ENCODE data around the gene CCDC57. TPM values are rescaled to one million over a fixed set of nuclear protein-coding genes. Genes with fewer than 3 reads are reported as not detected.

CCDC57 gene
- total RNA-seq, 1 donor from 2014 or later = 3.4 TPM

DNA sequence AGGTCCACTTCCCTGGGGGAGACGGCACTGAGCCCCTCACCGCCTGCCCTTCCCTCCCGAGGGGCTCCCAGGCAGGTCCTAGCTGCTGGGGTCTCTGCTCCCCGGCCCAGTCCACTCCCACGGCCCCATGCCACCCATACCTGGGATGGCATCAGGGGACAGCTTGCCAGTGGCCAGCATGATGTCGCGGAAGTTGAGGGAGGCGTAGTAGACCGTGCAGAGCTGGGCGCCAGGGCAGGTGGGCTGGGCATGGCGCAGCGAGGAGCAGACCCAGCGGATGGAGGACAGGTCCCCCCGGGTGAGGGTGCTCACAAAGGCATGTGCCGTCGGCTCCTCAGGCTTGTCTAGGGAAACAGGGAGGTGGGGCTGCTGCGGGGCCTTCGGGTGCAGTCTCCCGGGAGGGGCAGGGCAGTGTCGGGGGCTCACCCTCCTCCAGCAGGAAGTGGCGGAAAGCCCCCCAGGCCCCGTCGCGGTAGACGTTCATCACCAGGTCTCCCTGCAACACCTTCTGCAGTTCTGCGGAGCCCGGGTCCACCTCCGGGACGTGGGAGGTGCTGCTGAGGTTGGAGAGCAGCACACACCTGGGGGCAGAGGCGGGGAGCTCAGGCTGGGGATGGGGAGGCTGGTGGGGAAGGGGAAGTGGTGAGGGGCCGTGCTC is 128.1 kb downstream of the CCDC57 start:
- no peak for DNase-seq (ENCODE audit: low read depth in 2 of 2)

DNA sequence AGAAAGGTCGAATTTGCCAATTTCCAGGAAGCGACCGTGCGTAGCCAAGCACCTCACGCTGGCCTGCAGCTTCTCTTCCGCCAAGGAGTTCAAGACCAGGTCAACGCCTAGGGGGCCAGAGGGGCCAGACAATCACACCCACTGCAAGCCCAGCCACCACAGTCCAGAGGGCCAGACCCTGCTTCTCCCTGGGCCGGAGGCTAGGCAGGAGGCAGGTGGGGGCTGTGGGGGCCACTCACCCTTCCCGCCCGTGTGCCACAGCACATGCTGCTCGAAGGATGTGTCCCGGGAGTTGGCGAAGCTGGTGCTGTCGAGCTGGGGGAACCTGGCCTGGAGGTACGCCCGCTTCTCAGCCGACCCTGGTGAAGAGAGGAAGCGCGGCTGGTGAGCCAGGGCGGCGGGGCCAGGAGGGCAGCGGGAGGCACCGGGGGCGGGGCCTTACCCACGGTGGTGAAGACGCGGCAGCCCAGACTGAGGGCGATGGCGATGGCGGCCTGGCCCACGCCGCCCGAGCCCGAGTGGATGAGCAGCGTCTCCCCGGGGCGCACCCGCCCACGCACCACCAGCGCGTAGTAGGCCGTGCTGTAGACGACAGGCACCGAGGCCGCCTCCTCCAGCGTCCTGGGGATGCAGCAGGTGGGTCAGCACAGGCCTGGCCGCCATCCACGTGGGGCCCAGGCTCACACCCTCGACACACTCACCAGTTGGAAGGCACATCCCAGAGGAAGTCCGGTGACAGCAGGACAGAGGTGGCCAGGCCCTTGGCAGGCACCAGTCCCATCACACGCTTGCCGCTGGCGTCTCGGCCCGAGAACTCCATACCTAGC is 128.9 kb downstream of the CCDC57 start:
- DNase-seq (ENCODE audit: low read depth in 2 of 2) = no peak

DNA sequence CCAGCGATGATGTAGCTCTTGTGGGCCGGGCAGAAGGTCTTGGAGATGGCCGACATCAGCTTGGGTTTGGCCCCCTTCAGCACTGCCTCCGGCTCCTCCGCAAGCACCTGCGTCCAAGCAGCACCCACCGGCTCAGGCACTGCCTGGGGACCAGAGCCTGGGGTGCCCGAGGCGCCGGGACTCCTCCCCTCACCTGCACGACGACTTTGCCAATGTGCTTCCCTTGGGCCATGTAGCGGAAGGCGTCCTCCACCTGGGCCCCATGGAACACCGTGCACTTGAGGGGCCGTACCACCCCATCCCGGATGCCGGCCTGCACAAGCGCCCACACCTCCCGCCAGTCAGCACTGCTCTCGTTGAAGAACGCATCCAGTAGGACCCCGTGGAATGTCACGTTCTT is 129.6 kb downstream of the CCDC57 start:
- DNase-seq (ENCODE audit: low read depth in 2 of 2) = no peak

DNA sequence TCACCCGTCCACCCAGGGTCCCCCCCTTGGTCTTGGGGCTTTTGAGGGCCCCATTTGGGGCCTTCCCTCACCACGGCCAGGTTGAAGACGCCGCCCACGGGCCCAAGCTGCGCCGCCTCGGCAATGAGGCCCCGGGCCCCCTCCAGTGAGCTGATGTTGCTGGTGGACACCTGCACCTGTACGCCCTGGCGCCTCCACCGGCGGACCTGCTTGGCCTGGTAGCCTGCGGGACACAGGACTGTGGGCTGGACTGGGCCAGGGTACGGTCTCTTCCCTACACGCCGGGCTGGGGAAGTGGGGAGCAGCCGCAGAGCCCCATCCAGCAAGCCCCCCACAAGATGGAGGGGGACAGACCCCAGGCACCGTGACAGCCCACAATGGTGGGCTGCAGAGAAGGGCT is 130.2 kb downstream of the CCDC57 start:
- no peak for DNase-seq (ENCODE audit: low read depth in 2 of 2)

DNA sequence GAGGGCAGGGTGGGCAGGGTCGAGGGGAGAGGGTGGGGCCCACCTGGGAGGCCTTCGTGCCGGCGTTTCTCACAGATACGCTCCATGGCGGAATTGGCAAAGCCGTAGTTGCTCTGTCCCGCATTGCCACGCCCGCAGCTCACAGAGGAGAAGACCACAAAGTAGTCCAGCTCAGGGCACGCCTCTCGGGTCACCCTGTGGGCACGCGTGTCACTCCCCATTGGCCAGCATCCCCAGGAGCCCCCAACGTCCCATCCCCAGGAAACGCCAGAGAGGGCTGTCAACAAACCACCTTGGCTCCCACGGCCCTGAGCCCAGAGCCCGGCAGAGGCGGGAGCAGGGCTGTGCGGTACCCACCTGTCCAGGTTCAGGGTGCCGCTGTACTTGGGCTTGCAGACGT is 130.7 kb downstream of the CCDC57 start:
- no peak for DNase-seq (ENCODE audit: low read depth in 2 of 2)

DNA sequence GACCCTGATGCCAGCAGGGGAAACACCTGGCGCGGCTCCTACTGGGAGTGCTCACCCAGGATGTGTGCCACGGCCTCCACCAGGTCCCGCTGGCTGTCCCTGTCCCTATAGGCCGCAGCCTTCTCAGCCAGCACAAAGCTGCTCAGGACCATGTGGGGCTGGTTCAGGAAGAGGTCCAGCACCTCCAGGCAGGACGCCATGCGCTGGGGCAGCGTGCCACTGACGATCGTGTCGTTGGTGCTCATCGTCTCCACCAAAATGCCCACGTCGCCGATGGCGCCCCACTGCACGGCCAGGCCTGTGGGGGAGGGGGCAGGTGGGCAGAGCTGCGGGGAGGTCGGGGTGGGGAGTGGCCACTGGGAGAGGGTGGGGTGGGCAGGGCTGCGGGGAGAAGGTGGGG is 131.1 kb downstream of the CCDC57 start:
- DNase-seq (ENCODE audit: low read depth in 2 of 2) = no peak

DNA sequence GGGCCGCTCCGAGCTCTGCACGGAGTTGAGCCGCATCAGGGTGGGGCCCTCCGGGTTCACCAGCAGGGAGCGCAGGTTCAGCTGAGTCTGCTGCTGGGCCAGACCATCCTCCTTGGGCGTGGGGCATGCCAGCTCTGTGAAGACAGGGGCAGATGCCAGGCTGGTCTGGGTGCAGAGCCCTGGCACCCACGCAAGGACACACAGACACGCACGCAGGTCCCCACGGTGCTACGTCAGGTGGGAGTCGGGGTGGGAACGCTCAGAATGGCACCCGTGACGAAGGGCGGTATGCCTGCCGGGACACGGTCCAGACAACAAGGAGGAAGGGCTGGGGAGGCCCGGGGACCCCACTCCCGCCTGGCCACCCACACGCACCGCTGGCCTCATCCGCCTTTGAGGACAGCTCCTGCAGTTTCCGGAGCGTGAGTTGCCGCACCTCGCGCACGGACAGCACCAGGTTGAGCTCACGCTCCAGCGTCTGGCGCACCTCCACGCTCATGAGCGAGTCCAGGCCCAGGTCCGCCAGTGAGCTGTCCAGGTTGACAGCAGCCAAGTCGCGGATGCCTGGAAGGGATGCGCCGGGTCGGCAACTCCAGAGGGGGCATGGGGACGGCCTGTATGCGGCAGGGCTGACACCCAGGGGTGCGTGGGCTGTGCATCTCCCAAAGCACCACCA is 131.7 kb downstream of the CCDC57 start:
- DNase-seq (ENCODE audit: low read depth in 2 of 2) = no peak

DNA sequence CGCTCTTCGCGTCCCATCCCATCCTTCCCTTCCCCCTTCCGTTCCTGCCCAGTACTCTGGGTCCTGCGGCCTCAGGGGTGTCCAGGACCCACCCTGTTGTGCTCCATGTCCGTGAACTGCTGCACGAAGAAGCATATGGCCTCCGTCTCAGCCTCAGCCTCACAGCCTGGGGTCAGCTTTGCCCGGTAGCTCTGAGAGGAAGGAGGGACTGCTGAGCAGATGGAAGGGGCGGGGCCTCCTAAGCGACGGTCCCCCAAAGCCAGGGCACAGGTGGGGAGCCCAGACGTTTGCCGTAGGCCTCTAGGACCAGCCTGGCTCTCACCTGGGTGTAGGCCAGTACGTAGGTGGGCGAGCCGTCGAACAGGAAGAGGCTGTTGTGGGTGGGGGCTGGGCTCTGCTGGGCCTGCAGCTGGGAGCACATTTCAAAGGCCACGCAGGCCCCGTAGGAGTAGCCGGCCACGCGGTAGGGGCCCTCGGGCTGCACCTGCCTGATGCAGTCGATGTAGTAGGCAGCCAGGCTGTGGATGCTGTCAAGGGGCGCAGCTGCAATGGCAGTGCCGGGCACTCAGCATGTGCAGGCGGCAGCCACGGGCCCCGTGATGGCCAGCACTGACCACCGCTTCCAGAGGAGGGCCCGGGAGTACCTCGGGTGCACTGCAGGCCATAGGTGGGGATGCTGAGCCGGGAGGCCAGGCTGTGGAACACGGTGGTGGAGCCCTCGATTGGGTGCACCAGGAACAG is 132.4 kb downstream of the CCDC57 start:
- no peak for DNase-seq (ENCODE audit: low read depth in 2 of 2)

DNA sequence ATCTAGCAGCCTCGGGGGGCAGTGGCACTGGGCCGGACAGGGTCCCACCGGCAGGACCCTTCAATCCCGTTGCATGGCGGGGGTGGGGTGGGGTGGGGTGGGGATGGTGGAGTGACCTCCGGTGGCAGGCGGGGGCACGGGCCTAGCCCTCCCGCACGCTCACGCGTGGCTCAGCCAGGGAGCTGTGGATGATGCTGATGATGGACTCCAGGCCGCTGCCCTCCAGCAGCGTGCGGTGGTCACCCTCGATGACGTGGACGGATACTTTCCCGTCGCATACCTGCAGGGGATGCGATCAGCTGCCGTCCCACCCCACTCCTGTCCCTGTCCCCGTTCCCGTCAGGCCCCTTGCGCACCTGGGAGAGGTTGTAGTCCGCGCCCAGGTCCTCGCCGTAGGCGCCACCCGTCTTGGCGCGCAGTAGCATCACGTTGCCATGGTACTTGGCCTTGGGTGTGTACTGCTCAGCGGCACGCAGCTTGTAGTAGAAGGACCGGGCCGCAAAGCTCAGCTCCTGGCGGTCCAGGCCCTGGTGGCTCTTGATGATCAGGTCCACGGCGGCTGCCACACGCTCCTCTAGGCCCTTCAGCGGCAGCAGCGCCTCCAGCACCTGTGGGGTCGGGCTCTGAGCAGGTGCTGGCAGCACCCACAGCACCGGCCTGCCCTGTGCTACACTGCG is 133.5 kb downstream of the CCDC57 start:
- no peak for DNase-seq (ENCODE audit: low read depth in 2 of 2)

DNA sequence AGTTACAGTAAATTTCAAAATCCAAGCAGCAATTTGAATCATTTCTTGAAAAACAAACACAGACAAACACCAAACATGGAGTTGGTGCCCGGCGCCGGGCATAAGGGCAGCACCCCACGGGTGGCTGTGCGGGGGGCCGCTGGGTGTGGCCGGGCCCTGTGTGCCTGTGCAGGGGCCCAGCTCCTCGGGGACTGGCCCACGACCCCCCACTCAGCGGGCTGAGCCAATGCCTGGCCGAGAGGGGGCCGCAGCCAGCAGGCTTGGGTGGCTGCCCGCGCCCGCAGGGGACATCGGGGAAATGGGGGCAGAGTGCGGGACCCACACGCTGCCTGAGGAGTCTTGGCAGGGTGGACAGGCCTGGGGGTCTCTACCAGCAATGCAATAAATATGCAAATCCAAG is 134.2 kb downstream of the CCDC57 start:
- no peak for DNase-seq (ENCODE audit: low read depth in 2 of 2)

DNA sequence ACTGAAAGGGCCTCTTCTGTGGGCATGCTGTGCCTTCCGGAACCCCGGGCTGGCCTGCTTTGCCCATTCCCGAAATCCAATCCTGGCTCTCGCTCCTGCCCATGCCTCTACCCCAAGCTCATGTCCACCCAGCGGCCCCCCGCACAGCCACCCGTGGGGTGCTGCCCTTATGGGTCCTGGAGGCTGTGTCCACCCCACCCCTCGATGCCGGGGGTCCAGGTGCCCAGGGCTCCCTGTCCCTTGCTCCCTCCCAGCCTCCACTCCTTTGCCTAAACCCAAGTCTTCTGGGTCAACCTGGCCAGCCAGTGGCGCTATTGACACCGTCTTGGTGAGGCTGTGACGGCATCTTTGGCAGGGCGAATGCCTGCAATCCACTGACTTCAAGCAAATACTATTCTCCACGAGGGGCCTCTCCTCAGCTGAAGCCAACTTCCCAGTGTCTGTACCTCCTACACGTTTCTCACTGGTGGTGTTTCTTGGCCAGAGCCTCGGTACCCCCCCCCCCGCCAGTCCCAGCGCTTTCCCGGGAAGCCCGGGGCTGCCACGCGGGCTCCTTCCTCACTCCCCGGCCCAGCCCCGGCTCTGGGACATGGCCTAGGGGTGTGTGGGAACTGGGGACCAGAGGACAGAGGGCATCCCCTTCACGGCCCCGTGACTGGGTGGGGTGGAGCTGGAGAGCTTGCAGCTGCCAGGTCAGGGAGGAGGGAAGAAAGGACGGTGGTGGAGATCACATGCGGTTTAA is 134.9 kb downstream of the CCDC57 start:
- no peak for DNase-seq (ENCODE audit: low read depth in 2 of 2)

DNA sequence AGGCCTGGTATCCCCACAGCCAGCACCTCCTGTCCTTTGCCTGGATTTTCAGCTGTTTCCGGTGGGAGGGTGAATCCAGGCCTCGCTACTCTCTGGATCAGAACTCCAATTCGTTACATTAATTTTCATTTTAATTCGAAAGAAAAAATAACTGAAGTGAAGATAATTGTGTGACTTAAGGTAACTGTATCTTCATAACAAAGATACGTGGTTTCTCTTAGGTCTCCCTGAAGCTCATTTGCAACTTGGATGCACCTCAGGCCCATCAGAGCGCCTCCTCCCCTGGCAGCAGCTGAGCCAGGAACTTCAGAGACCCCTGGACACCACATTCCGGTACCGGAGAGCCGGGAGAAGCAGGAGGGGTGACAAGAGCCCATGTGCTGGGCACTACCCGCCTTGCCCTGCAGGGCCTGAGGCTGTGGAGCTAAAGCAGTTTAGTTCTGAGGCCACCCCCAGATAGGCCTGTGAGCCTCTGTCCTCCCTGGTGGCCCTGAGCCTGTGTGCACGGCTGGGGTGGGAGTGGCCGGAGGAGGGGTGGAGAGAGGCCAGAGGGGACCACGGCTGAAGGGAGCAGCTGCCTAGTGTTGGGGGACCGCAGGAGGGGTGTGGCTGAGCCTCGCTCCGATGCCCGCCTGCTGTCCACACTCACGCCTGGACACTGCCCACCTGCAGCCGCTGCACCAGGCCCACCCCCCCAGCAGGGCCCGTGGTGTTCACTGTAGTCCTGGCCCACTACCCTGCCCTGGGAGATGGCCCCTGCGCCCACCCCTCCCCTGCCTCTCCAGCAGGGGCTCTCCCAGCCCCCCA is 135.7 kb downstream of the CCDC57 start:
- no peak for DNase-seq (ENCODE audit: low read depth in 2 of 2)

DNA sequence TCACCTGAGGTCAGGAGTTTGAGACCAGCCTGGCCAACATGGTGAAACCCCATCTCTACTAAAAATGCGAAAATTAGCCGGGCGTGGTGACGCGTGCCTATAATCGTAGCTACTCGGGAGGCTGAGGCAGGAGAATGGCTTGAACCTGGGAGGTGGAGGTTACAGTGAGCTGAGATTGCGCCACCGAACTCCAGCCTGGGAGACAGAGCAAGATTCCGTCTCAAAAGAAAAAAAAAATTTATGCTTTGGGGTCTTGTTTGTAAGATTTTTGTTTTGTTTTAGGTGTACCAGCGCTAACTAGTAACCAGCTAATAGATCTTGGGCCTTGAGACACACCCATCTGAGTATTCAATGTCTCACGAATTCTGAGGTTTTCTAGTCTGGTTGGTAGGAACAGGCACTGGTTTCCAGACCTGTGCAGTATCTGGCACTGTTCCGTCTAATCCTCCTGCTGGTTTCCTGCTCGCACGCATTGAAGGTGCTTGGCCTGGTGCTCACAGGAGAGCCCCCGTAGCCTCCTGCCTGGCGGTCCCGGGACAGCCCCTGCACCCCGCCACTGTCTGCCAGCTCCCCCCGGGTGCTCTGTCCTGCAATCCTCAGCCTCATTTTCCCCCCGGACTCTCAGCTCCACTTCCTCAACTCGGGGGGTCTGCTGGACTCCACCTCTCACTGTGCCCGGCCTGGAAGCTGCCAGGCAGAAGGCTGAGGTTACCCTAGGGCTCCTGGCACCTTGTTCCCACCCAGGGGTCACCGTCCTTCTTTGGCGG is 136.4 kb downstream of the CCDC57 start:
- no peak for DNase-seq (ENCODE audit: low read depth in 2 of 2)

DNA sequence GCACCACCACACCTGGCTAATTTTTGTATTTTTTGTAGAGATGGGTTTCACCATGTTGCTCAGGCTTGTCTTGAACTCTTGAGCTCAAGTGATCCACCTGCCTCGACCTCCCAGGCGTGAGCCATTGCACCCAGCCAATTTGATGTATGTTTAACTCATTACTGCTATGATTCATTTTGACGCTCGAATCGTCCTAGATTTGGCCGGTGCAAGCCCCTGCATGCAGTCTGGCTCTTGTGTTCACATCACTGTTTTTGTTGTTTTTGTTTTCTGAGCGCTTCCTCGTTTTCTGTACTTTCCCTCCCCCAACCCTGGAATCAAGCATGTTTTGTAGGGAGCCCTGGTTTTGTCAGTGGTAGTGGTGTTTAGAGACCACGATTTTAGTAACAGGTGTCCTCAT is 139.2 kb downstream of the CCDC57 start:
- DNase-seq (ENCODE audit: low read depth in 2 of 2) = no peak

DNA sequence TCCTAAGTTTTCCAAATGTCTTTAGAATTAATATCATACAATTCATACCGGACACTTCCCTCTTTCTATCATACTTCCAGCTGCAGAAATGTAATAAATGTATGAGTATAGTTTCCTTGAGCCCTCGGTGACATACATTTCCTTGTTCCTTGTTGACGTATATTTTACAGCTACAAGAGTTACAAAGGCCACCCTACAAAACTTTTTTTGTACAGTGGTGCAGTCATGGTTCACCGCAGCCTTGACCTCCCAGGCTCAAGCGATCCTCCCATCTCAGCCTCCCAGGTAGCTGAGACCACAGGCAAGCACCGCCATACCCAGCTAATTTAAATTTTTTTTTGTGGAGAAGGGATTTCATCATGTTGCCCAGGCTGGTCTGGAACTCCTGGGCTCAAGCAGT is 139.8 kb downstream of the CCDC57 start:
- DNase-seq (ENCODE audit: low read depth in 2 of 2) = no peak

DNA sequence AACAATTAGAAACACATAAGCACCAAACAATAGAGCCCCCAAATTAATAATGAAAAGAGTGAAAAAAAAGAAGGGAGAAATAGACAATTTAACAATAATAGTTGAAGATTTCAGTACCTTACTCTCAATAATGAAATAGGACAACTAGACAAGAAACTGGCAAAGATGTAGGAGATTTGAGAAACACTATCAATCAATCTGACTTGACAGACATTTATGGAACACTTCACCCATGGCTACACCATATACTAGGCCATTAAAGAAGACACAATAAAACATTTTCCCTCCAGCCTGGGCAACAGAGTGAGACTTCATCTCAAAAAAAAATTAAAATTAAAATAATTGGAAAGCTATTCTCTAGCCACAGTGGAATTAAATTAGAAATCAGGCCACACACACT is 142.0 kb downstream of the CCDC57 start:
- no peak for DNase-seq (ENCODE audit: low read depth in 2 of 2)

DNA sequence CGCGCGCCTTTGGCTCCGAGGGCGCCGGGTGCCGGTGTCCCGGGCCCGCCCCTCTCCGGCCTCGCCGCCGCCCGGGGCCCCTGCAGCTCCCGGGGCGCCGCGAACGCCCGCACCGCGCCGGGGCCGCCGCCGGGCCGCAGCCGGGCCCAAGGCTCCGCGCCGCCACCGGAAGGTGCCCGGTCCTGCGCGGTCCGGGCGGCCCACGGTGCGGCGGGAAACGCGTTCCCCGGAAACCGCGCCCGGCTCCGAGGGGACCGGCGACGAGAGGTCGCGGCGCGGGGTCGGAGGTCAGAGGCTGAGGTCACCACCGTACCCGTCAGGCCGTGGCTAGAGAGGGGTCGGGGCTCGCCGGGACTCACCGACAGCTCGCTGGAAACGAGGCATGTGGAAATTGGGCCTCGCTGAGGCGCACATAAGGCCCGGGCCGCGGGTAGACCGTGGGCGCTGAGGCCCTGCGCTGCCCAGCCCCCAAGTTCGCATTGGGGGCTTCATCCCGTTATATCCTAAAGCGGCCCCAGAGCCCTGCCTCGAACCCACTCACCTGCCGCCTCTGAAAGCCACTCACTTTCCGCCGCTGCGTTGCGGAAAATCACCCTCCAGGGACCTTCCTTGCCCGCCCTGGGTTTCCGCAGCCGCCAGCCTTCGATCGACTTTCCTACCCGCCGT is 146.9 kb downstream of the CCDC57 start, which contains the start of gene DUS1L:
TSS of gene DUS1L (minus strand) at position 167 of the 666 bp plus-strand sequence. CDS start 745 bp downstream, outside the sequence.
- DNase-seq (ENCODE audit: low read depth in 2 of 2) = peak; percentile 55 to 68

DNA sequence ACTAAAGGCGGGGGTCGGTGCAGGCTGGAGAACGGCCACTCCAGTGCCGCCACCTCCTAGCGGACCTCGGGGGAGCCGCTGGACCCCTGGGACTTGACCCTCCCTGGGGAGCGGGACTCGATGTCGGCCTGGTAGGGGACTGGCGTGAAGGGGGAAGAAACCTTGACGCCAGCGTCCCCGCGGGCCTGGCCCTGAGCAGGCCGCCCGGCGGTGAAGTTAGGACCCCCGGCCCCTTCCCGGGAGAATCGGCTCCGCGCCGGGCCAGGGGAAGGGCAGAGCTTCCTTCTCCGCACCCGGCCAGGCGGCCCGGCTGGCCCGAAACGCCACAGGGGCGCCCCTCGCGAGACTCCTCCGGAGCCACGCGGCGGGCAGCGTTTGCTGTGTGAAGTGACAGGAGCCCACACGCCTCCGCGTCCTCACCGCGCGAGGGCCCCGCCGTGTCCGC is 147.4 kb downstream of the CCDC57 start:
- peak; percentile 54 to 56 for DNase-seq (ENCODE audit: low read depth in 2 of 2)
